ENCODE measurements around the gene TXN2.

- TF ChIP-seq POLR2AphosphoS5 (IDR thresholded peaks at IDR 0.05; ENCODE audit: low read depth, low read length) (no peak), REST (IDR thresholded peaks at IDR 0.05; ENCODE audit: low read depth) (no peak), ZNF274 (IDR thresholded peaks at IDR 0.05; ENCODE audit: low read depth, low read length) (no peak), POLR2A (IDR thresholded peaks at IDR 0.05; ENCODE audit: borderline replicate concordance, extremely low read depth, insufficient read depth, insufficient read length) (no peak), JUND (IDR thresholded peaks at IDR 0.05) (no peak), ZBTB33 (IDR thresholded peaks at IDR 0.05; ENCODE audit: extremely low read depth, insufficient replicate concordance, low read length) (no peak), SIN3A (IDR thresholded peaks at IDR 0.05; ENCODE audit: low read depth) (no peak), CTCF (IDR thresholded peaks at IDR 0.05 in 2 of 3, conservative IDR thresholded peaks at IDR 0.05 in 1 of 3; ENCODE audit: borderline replicate concordance in 1 of 3, insufficient read depth in 1 of 3, low read depth in 2 of 3, low read length in 2 of 3) (peak; percentile 42 to 74 (median 71); a peak in 5 of 6 replicates), SP1 (IDR thresholded peaks at IDR 0.05; ENCODE audit: low read depth) (no peak), EZH2phosphoT487 (IDR thresholded peaks at IDR 0.05; ENCODE audit: borderline replicate concordance) (no peak)
These were observed 5.4 kb upstream of the TXN2 start for GRCh38 chr22:36486619-36487384.
